NCI-H82 (cell line): ENCODE data around the gene AUH.

Source experiments
- DNase-seq: peaks from one replicate; lab custom pipeline; 2025; lab: John Stamatoyannopoulos, UW

AUH gene

DNA sequence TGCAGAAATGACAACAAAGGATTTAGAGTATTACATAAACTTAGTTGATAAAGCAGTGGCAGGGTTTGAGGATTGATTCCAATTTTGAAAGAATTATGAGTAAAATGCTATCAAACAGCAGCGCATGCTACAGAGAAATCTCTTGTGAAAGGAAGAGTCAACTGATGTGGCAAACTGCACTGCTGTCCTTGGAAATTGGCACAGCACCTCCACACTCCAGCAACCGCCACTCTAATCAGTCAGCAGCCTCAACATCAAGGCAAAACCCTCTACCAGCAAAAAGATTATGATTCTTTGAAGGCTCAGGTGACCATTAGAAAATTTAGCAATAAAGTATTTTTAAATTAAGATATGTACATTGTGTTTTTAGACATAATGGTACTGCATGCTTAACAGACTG lies 66.4 kb downstream of the AUH start:
- no peak for DNase-seq

DNA sequence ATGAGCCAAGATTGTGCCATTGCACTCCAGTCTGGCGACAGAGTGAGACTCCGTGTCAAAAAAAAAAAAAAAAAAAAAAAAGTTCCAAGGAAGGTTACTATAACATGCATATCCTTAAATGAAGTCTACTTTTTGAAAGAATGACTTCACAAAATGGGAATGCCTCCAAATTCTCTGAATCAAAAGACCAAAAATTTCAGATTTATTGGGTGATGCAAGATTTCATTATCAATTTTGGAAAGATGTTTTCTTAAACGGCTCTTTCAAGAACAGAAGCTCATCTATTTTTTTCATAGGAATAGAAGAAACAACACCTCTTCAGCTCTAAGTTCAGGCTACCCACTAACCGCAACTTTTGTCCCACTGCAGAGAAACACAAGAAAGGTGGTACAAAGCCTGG lies 69.9 kb downstream of the AUH start:
- DNase-seq, result no peak

DNA sequence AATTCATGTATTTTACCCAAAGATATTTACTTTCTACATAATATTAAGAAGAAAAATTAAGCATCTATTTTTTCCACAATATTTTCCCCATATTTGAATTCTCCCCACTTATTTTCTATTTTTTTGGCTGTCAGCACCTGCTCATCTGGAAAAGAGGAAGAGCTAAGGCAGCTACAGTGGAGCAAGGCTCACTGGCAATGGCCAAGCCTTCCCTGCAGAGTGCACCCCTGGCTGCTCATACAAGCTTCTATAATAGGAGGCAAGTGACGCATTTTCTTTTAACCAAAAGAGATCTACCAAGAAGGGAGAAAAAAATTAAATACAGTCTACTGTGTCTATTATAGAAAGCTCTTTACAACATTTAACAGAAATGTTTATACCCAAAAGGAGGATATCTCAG lies 72.5 kb downstream of the AUH start:
- no peak for DNase-seq

DNA sequence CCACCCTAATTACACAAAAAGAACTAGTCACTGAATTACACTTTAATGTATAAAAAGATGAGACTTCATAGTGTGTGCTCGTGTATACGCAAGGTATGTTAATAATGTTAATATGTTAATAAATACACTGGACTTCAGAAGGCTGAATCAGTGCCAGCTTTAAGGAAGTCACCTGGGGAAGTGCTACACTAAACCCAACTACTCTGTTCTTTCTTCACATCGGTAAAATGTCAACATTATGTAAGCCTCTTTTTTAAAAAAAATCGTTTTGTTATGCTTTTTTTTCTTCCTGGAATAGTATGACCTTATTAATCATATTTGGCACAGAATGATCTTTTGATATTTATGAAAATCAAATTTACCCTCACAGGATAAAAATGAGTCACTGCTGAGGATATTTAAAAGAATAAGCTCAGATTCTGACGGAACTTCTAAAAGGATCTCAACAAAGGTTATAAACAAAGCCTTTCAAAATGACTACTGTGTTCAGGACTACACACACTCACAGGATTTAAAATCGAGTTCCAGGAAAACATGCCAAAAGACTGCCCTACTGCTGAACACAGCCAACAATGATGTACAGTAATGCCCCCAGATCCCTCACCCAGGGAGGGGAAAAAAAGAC lies 75.9 kb downstream of the AUH start:
- no peak for DNase-seq

DNA sequence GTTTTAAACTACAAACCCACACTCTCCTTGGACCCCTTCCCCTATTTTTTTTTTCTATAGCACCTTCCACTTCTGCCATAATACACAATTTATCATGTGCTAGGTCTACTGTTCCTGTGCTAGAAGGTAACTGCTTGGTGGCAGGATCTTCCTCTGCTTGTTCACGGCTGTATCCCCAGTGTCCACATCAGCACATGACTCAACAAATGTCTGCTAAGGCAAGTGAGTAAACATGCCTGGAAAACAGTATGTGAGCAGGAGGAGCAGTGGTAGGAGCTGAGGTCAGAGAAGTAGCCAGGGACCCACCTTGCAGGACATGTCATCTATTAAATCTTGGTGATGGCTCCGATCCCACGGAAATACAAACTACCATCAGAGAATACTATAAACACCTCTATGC lies 79.4 kb downstream of the AUH start:
- DNase-seq, result no peak

DNA sequence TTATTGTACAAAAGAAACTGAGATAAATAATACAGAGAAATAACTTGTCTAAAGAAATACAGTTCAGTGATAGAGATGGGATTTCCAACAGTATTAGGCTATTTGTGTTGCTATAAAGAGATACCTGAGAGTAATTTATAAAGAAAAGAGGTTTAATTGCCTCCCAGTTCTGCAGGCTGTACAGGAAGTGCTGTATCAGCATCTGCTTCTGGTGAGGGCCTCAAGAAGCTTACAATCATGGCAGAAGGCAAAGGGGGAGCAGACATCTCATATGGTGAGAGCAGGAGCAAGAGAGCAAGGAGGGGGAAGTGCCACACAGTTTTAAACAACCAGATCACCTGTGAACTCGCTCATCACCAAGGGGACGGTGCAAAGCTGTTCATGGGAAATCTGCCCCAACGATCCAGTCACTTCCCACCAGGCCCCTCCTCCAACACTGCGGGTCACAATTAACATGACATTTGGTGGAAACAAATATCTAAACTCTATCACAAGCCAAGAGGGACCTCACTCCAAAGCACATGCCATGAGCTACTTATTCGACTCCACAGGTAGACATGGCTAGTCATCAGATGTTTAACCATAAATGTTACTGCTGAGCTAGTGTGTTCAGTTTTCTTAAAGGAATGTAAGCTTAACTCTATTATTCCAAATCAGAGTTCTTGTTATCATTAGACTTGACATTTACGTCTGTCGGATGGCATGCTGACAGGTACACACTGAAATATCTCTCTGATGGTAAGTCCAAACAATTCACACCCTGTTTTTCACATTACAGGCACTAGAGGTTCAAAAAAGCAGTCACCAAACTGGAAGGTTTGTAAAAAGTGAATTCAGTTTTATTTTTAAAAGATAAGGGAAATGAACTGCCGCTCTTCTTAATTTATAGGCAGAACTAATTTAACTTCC lies 82.2 kb downstream of the AUH start:
- DNase-seq, result no peak

DNA sequence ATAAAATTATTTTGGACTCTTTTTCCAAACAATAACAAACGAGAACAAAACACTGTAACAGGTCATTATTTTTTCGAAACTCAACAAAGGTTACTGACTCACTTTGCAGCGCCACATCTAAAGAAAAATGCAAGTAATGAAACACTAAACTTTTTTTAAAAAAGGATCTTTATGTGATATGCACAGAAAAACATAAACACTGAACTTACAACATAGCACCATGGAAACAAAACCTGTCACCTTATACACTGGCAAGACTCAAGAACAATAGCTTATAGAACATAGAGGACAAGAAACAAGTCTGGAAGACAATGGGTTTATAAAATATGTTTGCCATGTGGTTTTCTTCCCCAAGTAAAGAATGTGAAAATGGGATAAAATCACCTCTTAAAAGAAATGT lies 85.2 kb downstream of the AUH start:
- DNase-seq, result no peak

DNA sequence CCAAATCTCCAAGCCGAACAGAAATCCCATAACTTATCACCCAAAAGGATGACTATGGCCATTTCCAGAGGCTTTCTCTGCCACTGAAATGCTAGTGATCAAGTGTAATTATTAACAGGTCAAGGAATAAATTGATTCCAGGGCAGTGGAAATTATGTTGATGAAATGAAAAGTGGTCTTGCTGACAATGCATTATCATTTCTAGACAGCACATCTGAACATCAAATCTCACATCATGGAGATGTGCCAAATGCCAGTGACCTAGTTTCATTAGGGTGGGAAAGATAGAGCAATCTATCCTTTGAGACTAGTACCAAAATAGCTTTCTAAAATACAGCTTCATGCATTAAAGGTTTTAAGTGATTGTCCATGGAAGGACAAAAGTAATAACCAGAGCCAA lies 86.1 kb downstream of the AUH start:
- no peak for DNase-seq

DNA sequence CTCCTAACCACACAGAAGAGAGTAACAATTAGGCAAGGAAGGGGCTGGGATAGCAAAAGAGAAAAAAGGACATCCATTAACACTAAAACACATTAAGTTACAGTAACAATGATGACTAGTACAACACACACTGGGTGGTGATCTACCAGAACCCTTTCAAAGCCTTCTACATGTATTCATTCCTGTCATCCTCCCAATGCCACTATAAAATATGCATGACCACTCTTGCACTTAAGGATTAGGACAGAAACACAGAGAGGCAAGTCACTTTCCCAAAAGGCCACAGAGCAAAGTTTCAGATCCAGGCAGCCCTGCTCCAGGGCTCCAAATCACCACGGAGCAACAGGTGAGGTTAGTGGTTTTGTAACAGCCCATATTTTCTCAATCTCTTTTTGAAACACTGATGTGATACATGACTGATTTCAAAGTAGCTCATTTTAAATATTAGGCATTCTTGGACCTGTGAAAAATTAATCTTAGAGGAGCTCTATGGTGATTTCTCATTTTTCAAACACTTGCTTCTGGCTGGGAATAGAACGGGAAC lies 86.7 kb downstream of the AUH start:
- DNase-seq, result no peak

DNA sequence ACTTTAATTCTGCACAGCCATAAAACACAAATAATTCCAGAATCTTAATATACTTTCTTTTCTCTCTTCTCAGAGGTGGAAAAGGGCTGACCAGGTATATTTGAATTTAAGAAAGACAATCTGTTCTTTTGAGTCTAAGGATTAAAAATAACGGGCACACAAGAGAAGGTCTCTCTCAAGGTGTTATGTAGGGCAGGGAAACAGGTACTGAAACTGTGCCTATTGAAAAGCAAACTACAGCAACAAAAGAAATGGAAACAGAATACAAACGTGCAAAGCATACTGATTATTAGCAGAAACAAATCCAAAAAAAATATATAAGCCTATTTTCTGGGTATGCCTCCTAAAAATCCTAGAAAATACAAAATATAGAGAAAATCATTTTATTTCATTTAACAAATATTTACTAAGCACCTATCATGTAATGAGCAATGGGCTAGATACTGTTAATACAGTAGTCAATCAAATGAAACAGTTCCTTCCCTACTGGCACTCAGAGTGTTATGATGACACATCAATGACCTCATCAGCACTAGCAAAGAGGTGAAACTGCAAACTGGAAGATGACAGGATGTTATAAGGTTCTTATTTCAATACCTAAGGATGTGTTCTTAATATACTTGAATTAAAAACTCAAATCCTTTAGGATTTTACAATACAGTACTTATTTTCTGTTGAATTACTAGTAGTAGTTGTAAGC lies 87.7 kb downstream of the AUH start:
- DNase-seq, result no peak

DNA sequence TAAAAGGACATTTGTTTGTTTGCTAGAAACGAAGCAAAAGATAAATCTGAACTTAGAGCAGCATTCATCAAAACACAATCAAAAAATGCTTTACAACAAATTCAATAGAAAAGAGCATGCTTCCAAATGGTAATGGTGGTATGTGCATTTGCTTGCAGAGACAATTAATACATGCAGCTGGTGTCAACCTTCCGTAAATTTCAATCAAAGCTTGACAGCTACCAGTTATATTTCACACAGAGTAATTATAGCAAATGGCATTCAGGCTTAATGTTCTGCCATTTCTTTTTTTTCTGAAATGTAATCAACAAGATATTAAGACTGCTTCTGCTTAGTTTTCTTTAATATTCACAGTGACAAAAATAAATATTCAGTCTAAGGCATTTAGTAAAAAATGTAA lies 90.6 kb downstream of the AUH start:
- DNase-seq, result no peak

DNA sequence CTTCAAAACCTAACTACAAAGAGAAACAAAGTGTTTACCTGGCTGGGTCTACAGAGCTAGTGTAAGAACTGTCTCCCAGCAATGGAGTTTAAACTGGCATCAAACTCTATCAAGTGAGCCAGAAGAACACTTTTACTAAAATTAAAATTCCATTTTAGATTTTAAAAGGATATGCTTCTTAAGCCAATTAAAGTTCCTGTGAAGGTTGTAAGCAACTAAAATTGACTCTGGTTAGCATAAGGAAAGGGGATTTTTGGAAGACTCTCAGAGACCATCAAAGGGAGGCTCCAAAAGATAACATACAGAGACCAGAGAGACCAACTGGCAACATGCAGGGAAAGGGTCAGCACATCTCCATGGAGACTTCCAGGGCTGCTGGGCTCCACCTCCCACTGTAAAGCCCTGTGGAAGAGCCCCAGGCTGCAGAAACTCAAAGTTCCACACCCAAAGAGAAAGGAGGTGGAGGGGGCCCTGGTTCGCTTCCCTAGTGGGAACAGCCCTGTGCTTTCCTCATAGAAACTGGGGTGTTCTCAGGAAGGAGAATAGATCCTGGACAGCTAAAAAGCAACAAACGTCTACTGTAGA lies 91.7 kb downstream of the AUH start:
- DNase-seq, result no peak

DNA sequence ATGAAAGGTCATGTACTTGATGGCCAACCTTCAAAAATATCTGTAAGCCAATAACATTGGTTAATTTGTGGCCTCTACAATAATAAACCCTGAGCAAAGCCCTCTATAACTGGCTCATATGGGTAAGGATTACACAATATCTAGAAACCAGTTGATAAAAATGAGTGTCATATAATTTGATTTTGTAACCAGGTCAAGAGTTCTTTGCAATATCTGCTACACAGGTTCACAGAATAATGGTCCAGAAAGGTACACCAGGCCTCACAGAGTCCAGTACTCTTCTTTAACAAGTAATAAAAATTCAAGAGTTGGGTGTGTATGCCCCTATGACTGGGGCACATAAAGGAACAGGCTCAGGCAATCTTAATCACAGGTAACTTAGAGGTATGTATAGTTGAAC lies 95.3 kb downstream of the AUH start:
- DNase-seq, result no peak

DNA sequence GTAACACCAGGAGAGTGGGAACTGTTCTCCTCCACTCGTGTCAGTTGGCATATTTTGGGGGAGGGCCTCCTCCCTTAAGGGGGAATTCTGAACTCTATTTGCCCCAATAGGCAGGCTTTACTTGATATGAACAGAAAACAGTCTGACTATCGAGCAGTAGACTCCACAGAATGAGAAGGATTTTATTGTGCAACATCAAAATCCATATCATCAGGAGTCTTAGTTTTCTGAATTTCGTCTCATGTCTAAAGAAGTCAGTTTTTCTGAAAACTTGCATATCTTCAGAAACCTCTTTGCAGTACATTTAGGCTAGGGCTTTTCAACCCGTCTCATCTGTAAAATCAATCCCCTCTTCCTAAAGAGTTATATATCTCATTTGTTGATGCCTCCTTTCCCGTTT lies 96.2 kb downstream of the AUH start:
- DNase-seq, result no peak

DNA sequence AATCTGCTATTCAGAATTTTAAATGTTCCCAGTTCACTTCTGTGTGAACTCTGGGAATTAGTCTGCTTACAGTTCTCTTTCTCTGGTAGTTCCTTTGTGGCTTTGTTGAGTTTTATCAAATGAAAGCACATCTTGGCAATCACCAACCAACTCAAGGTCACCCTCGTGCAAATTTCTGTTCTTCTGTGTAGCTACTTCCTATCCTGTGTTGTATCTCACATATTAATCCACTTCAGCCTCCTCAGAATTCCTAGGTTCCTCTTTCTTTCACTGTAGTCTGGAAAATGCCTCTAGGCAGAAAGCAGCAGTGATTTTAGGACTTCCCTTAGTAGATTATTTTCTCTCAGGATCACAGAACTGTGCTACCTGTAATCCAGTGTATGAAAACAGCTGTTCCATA lies 100.3 kb downstream of the AUH start:
- DNase-seq, result no peak

DNA sequence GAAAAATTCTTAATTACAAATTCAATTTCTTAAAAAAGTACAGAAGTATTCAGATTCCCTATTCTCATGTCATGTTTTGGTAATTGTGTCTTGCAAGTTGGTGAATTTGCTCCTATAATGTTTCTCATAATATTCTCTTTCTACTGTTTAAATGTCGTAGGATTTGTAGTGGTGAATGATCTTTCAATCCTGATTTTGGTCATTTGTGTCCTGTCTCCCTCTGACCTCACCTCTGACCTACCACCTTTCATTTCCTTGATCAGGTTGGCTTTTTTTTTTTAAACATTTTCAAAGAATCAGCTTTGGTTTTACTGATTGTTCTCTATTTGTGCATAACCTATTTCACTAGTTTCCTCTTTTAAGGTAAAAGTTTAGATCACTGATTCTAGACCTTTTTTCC lies 102.6 kb downstream of the AUH start:
- DNase-seq, result no peak

DNA sequence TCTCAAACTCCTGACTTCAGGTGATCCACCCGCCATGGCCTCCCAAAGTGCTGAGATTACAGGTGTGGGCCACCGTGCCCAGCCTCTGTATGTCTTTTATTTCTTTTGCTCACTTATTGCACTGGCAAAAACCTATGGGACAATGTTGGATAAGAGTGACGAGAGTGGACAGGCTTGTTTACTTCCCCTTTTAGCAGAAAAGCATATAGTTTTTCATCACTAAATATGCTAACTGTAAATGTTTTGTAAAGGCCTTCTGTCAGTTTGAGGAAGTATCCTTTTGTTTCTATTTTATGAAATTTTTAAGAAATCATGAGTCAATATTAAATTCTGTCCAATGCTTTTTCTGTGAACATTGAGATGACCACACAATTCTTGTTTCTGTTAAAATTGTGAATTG lies 103.3 kb downstream of the AUH start:
- no peak for DNase-seq

DNA sequence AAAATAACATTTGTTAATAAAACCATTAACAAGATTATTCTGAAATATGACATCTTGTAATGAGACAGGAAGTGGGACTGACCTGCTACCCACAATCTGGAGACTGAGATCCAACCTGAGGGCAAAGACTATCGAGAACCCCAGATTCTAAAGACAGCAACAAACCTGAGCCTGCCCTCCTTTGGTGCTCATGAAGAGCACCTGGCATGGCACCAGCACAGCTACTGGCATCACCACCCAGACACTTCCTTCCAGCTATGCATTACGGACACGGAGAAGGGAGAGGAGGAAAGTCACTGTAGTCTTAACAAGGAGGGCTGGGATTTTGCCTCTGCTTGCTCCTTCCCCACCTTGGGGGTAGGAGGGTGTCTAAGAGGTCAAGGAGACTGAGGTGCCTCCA lies 105.5 kb downstream of the AUH start:
- DNase-seq, result no peak

DNA sequence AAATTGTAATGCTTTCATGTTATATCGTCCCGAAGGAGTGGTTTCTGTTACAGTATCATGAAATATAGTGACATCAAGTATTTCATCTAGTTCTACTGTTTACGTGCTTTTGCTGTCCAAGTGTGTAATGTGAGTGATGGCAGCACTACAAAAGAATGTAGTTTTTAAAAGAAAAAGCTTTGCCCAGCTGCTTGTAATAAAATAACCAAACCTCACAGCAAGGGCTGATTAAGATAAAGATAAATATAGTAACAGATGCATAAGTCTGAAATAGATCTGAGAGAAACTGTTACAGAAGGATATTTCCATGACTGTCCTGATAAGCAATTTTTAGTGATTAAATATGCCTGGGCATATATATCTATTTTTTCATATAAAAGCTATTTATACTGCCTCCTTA lies 106.4 kb downstream of the AUH start:
- DNase-seq, result no peak

DNA sequence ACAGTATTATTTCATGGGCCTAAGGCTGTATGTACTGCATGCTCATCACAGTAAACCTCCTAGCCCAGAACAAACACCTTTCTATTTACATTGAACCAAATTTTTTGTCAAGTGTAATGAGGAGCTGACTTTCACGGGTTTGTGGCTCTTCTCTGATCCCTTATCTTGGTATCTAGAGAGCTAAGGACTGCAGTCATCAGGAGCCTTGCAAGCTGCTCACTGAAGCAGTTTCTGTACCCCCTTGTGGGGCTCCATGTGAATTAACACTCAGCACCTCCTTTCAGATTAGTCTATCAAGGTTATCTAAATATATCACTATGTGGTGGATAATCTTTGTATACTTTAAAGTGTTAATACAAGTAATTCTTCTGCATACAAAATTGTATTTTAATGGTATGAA lies 108.2 kb downstream of the AUH start:
- DNase-seq, result no peak

DNA sequence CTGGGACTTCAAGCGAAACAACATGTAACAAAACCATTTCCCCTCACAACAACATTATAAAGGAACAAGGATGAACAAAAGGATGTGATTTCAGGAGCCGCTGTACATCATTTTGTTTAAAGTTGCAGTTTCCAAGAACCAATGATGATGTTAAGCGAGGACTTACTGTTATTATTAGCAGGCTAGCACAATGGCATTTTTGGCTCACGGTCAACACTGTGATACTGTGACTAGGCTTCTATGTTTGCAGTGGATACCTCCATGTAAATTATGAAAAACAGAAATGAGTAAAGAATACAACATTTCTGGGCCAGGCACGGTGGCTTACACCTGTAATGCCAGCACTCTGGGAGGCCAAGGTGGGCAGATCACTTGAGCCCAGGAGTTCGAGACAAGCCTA lies 113.0 kb downstream of the AUH start:
- no peak for DNase-seq

DNA sequence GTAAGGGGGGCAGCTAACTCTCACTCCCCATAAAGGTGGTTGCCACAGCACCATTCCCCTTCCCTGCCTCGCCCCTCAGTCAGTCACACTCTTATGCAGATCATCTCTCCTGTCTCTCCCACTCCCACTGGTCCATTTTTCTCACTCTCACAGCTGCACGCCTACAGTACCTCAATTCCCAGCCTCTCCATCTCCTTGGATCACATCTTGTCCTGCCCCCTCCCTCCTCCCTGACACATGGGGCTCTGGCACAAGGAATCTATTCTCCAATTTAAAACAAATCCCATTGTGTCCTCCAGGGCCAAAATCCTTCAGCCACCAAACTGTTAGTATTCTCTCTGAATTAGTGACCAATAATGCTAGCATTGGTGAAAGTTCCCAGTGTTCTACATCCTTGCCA lies 114.4 kb downstream of the AUH start:
- DNase-seq, result no peak

DNA sequence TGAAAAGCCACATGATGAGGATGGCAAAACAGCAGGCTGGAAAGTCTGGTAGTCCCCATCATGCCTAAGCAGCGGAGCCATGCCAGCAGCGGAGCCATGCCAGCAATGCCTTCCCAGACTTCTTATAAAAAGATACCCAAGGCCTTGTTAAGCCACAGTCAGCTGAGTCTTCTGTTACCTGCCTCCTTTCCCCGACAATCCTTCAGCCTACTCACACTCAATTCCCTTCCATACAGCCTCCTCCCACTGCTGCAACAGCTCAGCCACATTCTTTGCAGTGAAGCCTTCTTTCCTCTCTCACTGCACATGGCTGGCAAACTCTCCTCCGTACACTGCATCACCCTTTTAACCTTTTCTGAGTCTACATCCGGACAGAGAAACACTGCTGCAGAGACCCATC lies 114.9 kb downstream of the AUH start:
- no peak for DNase-seq
